Mesothelial cell of epicardium (in vitro differentiated cells): ENCODE data around the gene FILIP1L. TPM values are rescaled to one million over a fixed set of nuclear protein-coding genes. Genes with fewer than 3 reads are reported as not detected.
A peak's percentile ranks its signal among the peaks of the same experiment; 100 is the strongest.

Experiments
- DNase-seq, 2 experiments: peaks; one replicate each; pipeline ENCODE4 v3.0.0; 2021; ENCODE audit warnings: low spot score in 2 of 2; ENCODE audit not compliant: unreplicated experiment in 2 of 2
- H3K27ac Mint-ChIP-seq: 2 replicates; pipeline ENCODE4 v1.8.0; 2021; ENCODE audit warnings: mixed read lengths
- H3K27me3 Mint-ChIP-seq: 2 replicates; pipeline ENCODE4 v1.8.0; 2021; ENCODE audit warnings: low read depth, mixed read lengths
- H3K36me3 Mint-ChIP-seq: 2 replicates; pipeline ENCODE4 v1.8.0; 2021; ENCODE audit warnings: mixed read lengths
- H3K4me1 Mint-ChIP-seq: 2 replicates; pipeline ENCODE4 v1.8.0; 2021; ENCODE audit warnings: mixed read lengths
- H3K4me3 Mint-ChIP-seq: 2 replicates; pipeline ENCODE4 v1.8.0; 2021; ENCODE audit warnings: mild to moderate bottlenecking, moderate library complexity, mixed read lengths
- H3K9me3 Mint-ChIP-seq: 2 replicates; pipeline ENCODE4 v1.8.0; 2021; ENCODE audit warnings: mixed read lengths
- total RNA-seq: library from RNA; stranded (reverse); gene quantifications from 3 replicates; pipeline ENCODE4 v1.2.1, GENCODE V29; 2021
- TF ChIP-seq, protein P1 (sequence below): fragments of 200-600 bp; sonication (generic); IDR thresholded peaks from one replicate; pipeline ENCODE4 v1.5.0; 2021; ENCODE audit warnings: antibody characterized with exemption; ENCODE audit not compliant: unreplicated experiment

Gene FILIP1L
- total RNA-seq, 1 donor from 2014 or later = 15.7 TPM

DNA sequence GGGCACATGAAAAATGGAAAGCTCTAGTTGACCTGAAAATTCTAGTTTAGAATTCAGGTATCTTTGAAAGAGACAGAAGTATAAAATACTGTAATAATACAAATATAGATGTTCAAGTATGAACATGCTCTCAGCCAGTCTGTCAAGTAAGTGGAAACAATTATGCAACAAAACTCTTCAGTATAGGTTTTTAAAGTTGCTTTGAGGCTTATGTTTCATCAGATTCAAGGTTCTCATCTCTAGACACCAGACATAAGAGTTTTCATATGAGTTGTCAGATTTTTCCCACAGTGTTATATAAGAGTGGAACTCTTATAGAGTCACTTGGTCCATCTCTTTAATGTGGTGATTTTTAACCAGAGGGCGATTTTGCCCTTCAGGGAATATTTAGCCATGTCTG is 274.7 kb downstream of the FILIP1L start:
- Mint-ChIP-seq H3K9me3 (no peaks in the 10 kb centered on the region), H3K36me3 (no peaks in the 10 kb centered on the region), H3K27ac (no peak overlapping the region), H3K4me1 (peaks cover 18% of the 10 kb centered on the region), H3K27me3 (no peaks in the 10 kb centered on the region), H3K4me3 (no peak overlapping the region)
- TF ChIP-seq, protein P1, sequence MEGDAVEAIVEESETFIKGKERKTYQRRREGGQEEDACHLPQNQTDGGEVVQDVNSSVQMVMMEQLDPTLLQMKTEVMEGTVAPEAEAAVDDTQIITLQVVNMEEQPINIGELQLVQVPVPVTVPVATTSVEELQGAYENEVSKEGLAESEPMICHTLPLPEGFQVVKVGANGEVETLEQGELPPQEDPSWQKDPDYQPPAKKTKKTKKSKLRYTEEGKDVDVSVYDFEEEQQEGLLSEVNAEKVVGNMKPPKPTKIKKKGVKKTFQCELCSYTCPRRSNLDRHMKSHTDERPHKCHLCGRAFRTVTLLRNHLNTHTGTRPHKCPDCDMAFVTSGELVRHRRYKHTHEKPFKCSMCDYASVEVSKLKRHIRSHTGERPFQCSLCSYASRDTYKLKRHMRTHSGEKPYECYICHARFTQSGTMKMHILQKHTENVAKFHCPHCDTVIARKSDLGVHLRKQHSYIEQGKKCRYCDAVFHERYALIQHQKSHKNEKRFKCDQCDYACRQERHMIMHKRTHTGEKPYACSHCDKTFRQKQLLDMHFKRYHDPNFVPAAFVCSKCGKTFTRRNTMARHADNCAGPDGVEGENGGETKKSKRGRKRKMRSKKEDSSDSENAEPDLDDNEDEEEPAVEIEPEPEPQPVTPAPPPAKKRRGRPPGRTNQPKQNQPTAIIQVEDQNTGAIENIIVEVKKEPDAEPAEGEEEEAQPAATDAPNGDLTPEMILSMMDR = no peak
- no peak for DNase-seq

DNA sequence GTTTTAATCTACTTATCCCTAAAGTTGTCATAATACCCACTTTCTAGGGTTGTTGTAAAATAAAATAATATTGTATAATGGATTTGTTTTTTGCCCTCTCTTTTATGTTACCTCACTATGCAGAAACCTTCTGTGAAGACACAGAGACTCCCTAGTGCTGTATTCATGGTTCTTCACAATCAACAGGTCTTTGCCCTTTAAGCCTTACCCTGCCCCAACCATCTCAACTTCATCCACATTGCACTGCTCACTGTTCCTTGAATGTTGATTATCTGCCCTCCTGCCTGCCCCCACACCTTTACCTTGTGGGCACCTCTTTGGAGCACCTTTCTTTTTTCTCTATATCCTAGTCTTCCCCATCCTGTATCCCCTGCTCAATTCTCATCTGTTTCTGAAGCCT is 275.5 kb downstream of the FILIP1L start:
- Mint-ChIP-seq H3K4me1 (peaks cover 11% of the 10 kb centered on the region), H3K36me3 (no peaks in the 10 kb centered on the region), H3K27me3 (no peaks in the 10 kb centered on the region), H3K4me3 (no peak overlapping the region), H3K27ac (no peak overlapping the region), H3K9me3 (no peaks in the 10 kb centered on the region)
- no peak for DNase-seq
- TF ChIP-seq, protein P1 = no peak

DNA sequence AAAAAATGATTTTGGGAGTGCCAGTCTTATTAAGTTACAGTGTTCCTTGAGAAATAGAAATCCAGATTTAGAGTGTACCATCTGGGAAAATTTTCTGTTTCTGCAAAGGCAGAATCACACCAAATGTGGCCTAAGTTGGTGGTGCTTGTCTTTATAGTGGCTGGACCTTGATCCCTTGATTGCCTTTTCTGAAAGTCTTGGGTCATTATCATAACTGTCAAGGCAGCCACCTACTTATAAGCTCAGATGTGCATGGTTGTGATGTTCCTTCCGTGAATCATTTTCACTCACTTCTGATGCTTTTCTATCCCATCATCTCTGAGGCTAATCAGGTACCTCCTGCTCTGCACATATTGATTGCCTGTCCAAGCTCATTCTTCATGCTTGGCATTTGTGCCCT is 276.6 kb downstream of the FILIP1L start:
- peaks cover under 1% of the 10 kb centered on the region for H3K4me1 Mint-ChIP-seq
- TF ChIP-seq, protein P1 = no peak
- H3K36me3 Mint-ChIP-seq = no peaks in the 10 kb centered on the region
- no peak overlapping the region for H3K27ac Mint-ChIP-seq
- no peaks in the 10 kb centered on the region for H3K27me3 Mint-ChIP-seq
- no peak for DNase-seq
- no peak overlapping the region for H3K4me3 Mint-ChIP-seq
- H3K9me3 Mint-ChIP-seq = no peaks in the 10 kb centered on the region

DNA sequence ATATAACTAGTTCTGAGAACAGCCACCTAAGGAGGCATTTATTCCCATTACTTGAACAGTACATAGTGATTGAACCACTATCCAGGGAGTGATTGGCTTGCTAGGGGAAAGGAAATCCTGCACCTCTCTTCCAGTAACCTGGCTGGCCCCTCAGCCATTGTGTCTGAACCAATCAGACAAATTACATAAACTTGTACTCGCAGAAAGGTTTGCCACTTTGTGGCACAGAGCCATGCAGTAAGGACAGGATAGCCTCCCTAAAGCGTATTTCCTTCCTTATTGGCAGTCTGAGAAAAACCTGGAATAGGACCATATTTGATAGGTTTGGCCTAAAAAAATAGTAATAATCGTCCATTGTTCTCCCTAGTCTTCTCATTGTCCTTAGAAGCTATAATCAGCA is 277.6 kb downstream of the FILIP1L start:
- H3K4me1 Mint-ChIP-seq = no peaks in the 10 kb centered on the region
- H3K27me3 Mint-ChIP-seq = no peaks in the 10 kb centered on the region
- no peaks in the 10 kb centered on the region for H3K9me3 Mint-ChIP-seq
- H3K27ac Mint-ChIP-seq = no peak overlapping the region
- H3K36me3 Mint-ChIP-seq = no peaks in the 10 kb centered on the region
- no peak for DNase-seq
- TF ChIP-seq, protein P1 = no peak
- H3K4me3 Mint-ChIP-seq = no peak overlapping the region

DNA sequence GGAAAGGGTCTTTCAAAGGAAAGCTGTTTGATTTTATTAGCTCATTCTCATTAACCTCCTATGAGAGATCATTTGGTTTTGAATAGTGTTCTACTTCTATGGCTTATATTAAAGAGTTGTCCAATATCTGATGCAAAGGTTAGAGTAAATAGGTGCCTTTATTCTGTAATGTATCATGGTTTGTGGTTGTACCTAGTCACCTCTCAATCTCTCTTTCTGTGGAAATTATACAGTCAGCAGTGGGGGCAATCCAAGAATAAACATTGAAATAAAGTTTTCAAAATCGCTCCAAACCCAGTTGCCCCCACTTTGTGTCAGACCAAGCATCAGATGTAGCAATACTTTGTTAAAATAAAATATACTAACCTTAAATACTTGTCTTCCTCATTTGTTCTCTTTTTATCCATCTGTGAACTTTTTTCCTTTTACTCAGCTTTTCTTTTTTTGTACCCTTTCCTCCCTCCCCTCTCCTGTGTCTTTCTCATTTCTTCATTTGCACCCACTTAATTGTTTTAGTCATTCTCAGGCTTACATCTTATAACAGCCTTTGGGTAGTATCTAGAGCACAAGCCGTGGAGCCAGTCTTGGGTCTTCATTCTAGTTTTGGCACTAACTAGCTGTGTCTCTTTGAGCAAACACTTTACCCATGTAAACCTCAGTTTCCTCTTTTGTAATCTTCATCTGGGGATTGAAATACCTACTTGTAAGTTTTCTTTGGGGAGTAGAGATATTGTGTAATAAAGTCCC is 279.9 kb downstream of the FILIP1L start:
- H3K4me1 Mint-ChIP-seq = no peaks in the 10 kb centered on the region

More for the DNA sequence above, 279.9 kb downstream of the FILIP1L start:
- TF ChIP-seq, protein P1 = no peak
- Mint-ChIP-seq H3K27ac (peak overlapping the region; percentile 13), H3K9me3 (no peaks in the 10 kb centered on the region), H3K36me3 (no peaks in the 10 kb centered on the region), H3K27me3 (no peaks in the 10 kb centered on the region), H3K4me3 (no peak overlapping the region)
- no peak for DNase-seq
